SU-DHL-6 (cell line): Measurements from ENCODE around the gene OTOS.

ENCODE experiments used
- H2AFZ ChIP-seq: fragments of 200-600 bp; sonication (generic); 2 replicates; pipeline ENCODE4 v1.6.1; 2014; ENCODE audit warnings: low read depth, mild to moderate bottlenecking, moderate library complexity, mixed read lengths, antibody characterized with exemption, low read length; ENCODE audit not compliant: severe bottlenecking
- H3F3A ChIP-seq: fragments of 200-600 bp; shearing (Covaris generic); 2 replicates; pipeline ENCODE4 v1.6.0; 2016; ENCODE audit warnings: antibody characterized with exemption, mild to moderate bottlenecking; ENCODE audit not compliant: insufficient read depth
- H3K27ac ChIP-seq: fragments of 200-600 bp; sonication (generic); 2 replicates; pipeline ENCODE4 v1.5.1; 2016; ENCODE audit warnings: low read depth, mild to moderate bottlenecking, low read length, moderate library complexity, mixed read lengths
- H3K27me3 ChIP-seq: fragments of 200-600 bp; sonication (generic), shearing (Covaris generic); 2 replicates; pipeline ENCODE4 v1.6.0; 2014; ENCODE audit warnings: mild to moderate bottlenecking, low read length
- H3K36me3 ChIP-seq: fragments of 200-600 bp; sonication (generic); 2 replicates; pipeline ENCODE4 v1.6.1; 2014; ENCODE audit warnings: mild to moderate bottlenecking, low read length, mixed read lengths
- H3K4me2 ChIP-seq: fragments of 300-600, 200-600 bp; shearing (Covaris generic), sonication (generic); 2 replicates; pipeline ENCODE4 v1.6.0; 2014; ENCODE audit warnings: low read length, low read depth, mild to moderate bottlenecking; ENCODE audit not compliant: poor library complexity, severe bottlenecking
- H3K4me3 ChIP-seq: fragments of 200-600 bp; sonication (generic); 2 replicates; pipeline ENCODE4 v1.5.1; 2014; ENCODE audit warnings: antibody characterized with exemption, low read length, mild to moderate bottlenecking, mixed read lengths; ENCODE audit not compliant: insufficient read depth, poor library complexity, severe bottlenecking
- H3K79me2 ChIP-seq: fragments of 200-600 bp; sonication (generic); 2 replicates; pipeline ENCODE4 v1.6.1; 2014; ENCODE audit warnings: mild to moderate bottlenecking, low read length, moderate library complexity; ENCODE audit not compliant: insufficient read depth
- H3K9ac ChIP-seq: fragments of 200-600 bp; sonication (generic); 2 replicates; pipeline ENCODE4 v1.7.0; 2014; ENCODE audit warnings: mild to moderate bottlenecking, low read length
- H3K9me2 ChIP-seq: fragments of 200-600 bp; sonication (generic); replicated peaks from 2 replicates; pipeline ENCODE4 v1.6.1; 2014; ENCODE audit warnings: low read length; ENCODE audit not compliant: insufficient read depth
- H3K9me3 ChIP-seq: fragments of 200-600 bp; sonication (generic); 2 replicates; pipeline ENCODE4 v1.6.1; 2014; ENCODE audit warnings: low read length, mixed read lengths; ENCODE audit not compliant: insufficient read depth
- H4K20me1 ChIP-seq: fragments of 200-600 bp; sonication (generic); 2 replicates; pipeline ENCODE4 v1.6.1; 2014; ENCODE audit warnings: low read depth, mild to moderate bottlenecking, antibody characterized with exemption, low read length, moderate library complexity, mixed read lengths
- EZH2phosphoT487 ChIP-seq: fragments of 200-600 bp; sonication (generic), shearing (Covaris generic); conservative IDR thresholded peaks from 2 replicates; pipeline ENCODE4 v1.6.1; 2018; ENCODE audit warnings: mild to moderate bottlenecking, antibody characterized with exemption, low read length, moderate library complexity, mixed read lengths
- TF ChIP-seq, protein P1 (sequence below): fragments of 200-600 bp; sonication (generic); IDR thresholded peaks from one replicate; pipeline ENCODE4 v1.5.1; 2017; ENCODE audit warnings: antibody characterized with exemption, mild to moderate bottlenecking, low read length, moderate library complexity; ENCODE audit not compliant: insufficient read depth, poor library complexity, severe bottlenecking

Gene OTOS

DNA sequence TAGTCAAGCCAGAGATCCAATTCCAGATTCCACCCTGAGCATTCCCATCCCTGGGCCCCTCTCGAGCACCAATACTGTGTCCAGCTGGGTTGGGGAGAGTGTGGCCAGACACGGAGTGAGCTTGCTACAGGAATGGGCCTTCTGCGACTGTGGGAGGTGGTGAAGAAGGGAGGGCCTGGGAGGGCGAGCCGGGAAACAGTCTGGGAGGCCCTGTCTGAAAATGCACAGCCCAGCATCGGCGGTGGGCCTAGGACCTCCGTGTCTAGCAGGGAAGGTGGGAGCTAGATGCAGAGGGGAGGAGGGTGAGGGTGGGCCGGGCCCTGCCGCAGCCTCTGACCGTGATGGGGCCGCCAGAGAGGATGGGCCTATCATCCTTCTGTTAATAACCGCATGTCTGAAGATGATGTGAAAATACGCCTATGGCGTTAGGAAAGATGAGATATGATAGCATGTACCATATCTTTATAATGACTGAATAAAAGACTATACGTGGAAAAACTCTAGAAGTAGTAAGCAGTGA is 1.9 kb upstream of the OTOS start:
- no peak overlapping the region for H3K27ac ChIP-seq
- no peaks in the 10 kb centered on the region for H3K79me2 ChIP-seq
- no peak overlapping the region for H3K9ac ChIP-seq
- H3K4me2 ChIP-seq, result no peak overlapping the region
- no peaks in the 10 kb centered on the region for H3F3A ChIP-seq
- H3K36me3 ChIP-seq, result no peaks in the 10 kb centered on the region
- H2AFZ ChIP-seq, result no peak overlapping the region
- no peaks in the 10 kb centered on the region for H3K9me2 ChIP-seq
- no peaks in the 10 kb centered on the region for H3K9me3 ChIP-seq
- no peak for TF ChIP-seq EZH2phosphoT487
- TF ChIP-seq, protein P1, sequence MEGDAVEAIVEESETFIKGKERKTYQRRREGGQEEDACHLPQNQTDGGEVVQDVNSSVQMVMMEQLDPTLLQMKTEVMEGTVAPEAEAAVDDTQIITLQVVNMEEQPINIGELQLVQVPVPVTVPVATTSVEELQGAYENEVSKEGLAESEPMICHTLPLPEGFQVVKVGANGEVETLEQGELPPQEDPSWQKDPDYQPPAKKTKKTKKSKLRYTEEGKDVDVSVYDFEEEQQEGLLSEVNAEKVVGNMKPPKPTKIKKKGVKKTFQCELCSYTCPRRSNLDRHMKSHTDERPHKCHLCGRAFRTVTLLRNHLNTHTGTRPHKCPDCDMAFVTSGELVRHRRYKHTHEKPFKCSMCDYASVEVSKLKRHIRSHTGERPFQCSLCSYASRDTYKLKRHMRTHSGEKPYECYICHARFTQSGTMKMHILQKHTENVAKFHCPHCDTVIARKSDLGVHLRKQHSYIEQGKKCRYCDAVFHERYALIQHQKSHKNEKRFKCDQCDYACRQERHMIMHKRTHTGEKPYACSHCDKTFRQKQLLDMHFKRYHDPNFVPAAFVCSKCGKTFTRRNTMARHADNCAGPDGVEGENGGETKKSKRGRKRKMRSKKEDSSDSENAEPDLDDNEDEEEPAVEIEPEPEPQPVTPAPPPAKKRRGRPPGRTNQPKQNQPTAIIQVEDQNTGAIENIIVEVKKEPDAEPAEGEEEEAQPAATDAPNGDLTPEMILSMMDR, result no peak
- H4K20me1 ChIP-seq, result no peaks in the 10 kb centered on the region
- no peaks in the 10 kb centered on the region for H3K27me3 ChIP-seq
- no peak overlapping the region for H3K4me3 ChIP-seq

DNA sequence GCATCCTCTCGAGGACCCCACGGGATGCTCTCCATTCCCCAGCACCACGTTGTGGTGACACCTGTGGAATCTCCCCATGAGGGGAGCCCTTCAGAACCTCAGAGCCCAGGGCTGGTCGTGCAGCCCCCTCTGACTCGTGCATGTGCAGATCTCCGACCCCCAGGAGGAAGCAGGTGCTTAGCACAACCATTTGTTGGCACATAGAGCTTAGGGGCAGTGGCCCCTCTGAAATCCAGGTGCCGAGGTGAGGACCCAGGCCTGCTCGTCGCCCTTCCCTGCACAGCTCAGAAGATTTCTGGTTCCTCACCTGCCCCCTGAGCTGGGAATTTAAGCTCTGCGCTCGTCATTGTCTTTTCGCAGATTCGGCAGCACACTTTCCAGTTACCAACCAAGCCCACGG is 1.3 kb upstream of the OTOS start:
- Histone ChIP-seq H3K9ac (no peak overlapping the region), H3K4me3 (no peak overlapping the region), H3K27me3 (no peaks in the 10 kb centered on the region), H3K27ac (no peak overlapping the region), H3F3A (no peaks in the 10 kb centered on the region), H2AFZ (no peak overlapping the region), H3K79me2 (no peaks in the 10 kb centered on the region), H4K20me1 (no peaks in the 10 kb centered on the region), H3K4me2 (no peak overlapping the region), H3K36me3 (no peaks in the 10 kb centered on the region), H3K9me2 (no peaks in the 10 kb centered on the region), H3K9me3 (no peaks in the 10 kb centered on the region)
- no peak for TF ChIP-seq EZH2phosphoT487
- TF ChIP-seq, protein P1, result no peak

DNA sequence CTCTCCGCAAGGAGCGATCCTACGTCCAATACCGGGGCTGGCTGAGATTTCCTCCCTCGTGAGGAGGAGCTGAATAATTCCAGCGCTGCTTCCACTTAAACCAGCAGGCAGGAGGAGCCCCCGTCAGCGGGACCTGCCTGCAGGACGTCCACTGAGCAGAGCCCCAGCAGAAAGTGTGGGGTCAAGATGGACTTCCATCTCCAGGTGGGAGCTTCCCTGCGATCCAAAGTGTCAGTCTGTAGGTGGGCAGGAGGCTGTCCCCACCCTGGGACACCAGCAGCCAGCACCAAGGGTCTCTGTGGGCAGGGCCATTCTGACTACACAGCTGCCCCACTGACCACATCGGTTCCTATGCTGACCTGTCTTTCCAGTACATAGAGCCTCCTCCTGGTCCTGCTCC is 462 bp upstream of the OTOS start:
- Histone ChIP-seq H3K4me2 (no peak overlapping the region), H3K9me2 (no peaks in the 10 kb centered on the region), H2AFZ (no peak overlapping the region), H3K4me3 (no peak overlapping the region), H3K9ac (no peak overlapping the region), H3K36me3 (no peaks in the 10 kb centered on the region), H3F3A (no peaks in the 10 kb centered on the region), H3K79me2 (peaks cover 1% of the 10 kb centered on the region; the same call in 1 of the 2 replicates), H4K20me1 (no peaks in the 10 kb centered on the region), H3K9me3 (no peaks in the 10 kb centered on the region), H3K27ac (no peak overlapping the region), H3K27me3 (no peaks in the 10 kb centered on the region)
- TF ChIP-seq, protein P1, result no peak
- no peak for TF ChIP-seq EZH2phosphoT487
